OCI-LY7 (cell line): ENCODE data around the gene FAM120B.

Experiments
- CTCF ChIP-seq: fragments of 200-600 bp; sonication (generic); conservative IDR thresholded peaks from 2 replicates; pipeline ENCODE4 v1.5.1; 2014; ENCODE audit warnings: mild to moderate bottlenecking, antibody characterized with exemption, low read length, moderate library complexity, mixed read lengths
- EZH2phosphoT487 ChIP-seq: fragments of 200-600 bp; sonication (generic); IDR thresholded peaks from 2 replicates; pipeline ENCODE4 v1.6.1; 2018; ENCODE audit warnings: low read depth, borderline replicate concordance, mild to moderate bottlenecking, mixed run types, antibody characterized with exemption, low read length, moderate library complexity, mixed read lengths

- TF ChIP-seq CTCF (no peak), EZH2phosphoT487 (no peak)
These were observed 11.2 kb downstream of the FAM120B start for GRCh38 chr6:170317718-170318117.
